ENCODE measurements around the gene TCF15. TPM values are rescaled to one million over a fixed set of nuclear protein-coding genes. Genes with fewer than 3 reads are reported as not detected.

The TCF15 gene
- total and polyA plus RNA-seq, 2 of the 4 experiments (the other 2 are of a cell fraction), result not detected

DNA sequence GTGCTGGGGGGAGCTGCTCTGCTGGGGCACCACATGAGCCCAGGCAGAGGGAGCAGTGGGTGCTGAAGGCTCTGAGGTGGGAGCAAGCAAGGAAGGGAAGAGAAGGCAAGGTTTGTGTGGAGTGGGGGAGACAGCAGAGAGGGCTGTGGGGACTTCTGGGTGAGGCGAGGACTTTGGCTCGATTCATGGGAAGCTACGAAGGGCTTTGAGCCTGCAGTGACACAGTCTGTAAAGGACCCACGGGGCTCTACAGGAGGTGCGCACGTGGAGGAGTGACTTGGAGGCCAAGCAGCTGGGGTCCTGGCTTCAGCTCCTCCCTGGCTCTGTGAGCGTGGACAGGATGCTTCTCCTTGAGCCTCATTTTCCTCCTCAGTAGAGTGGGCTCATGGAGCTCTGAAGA, 37.4 kb downstream of the TCF15 start:
- Histone ChIP-seq H4K5ac (ENCODE audit: low read depth, low read length) (no peak overlapping the region), H3K9me1 (ENCODE audit: insufficient read depth, low read length) (no peaks in the 10 kb centered on the region), H3K36me3 (ENCODE audit: control insufficient read depth, insufficient read depth, low read length) (no peaks in the 10 kb centered on the region), H2AFZ (replicated peaks; ENCODE audit: low read length, poor library complexity) (no peak overlapping the region), H2BK120ac (ENCODE audit: low read depth, low read length) (no peak overlapping the region), H2AK9ac (replicated peaks; ENCODE audit: low read depth, low read length, poor library complexity) (no peak overlapping the region), H4K8ac (ENCODE audit: low read depth in 2 of 2, low read length in 2 of 2) (no peak overlapping the region), H3K79me1 (ENCODE audit: low read depth in 1 of 2, low read length in 2 of 2) (no peaks in the 10 kb centered on the region), H2BK15ac (ENCODE audit: low read depth, low read length) (no peak overlapping the region), H3K18ac (ENCODE audit: low read depth, low read length) (no peak overlapping the region), H3K4me2 (ENCODE audit: low read depth, low read length) (no peak overlapping the region), H2AK5ac (ENCODE audit: low read depth, low read length) (no peak overlapping the region), H4K91ac (ENCODE audit: insufficient read depth, low read depth, low read length) (no peak overlapping the region), H3K14ac (replicated peaks; ENCODE audit: low read depth, low read length) (no peak overlapping the region), H3K56ac (ENCODE audit: extremely low read depth, insufficient read depth, low read length) (no peak overlapping the region), H2BK20ac (ENCODE audit: low read depth, low read length) (no peak overlapping the region), H3K9me3 (ENCODE audit: control insufficient read depth, insufficient read depth, low read length) (no peaks in the 10 kb centered on the region), H2BK5ac (ENCODE audit: low read depth, low read length, poor library complexity, severe bottlenecking) (no peak overlapping the region), H3K27ac (ENCODE audit: insufficient read depth, low read length) (no peak overlapping the region), H3K4me1 (ENCODE audit: control insufficient read depth, insufficient read depth, low read length) (no peaks in the 10 kb centered on the region), H3K27me3 (ENCODE audit: control insufficient read depth, insufficient read depth, low read length) (peaks cover 46% of the 10 kb centered on the region), H3K9ac (ENCODE audit: low read depth, low read length) (no peak overlapping the region), H4K20me1 (ENCODE audit: insufficient read depth, low read length) (no peaks in the 10 kb centered on the region), H3K4me3 (ENCODE audit: insufficient read depth, low read depth, low read length) (no peak overlapping the region), H3K4ac (ENCODE audit: low read depth, low read length) (no peak overlapping the region), H3K23ac (ENCODE audit: low read depth, low read length) (no peak overlapping the region)
- in situ Hi-C loops (cut with MboI; ENCODE audit: low sequenced_read_pairs), result no loop called here
- dilution Hi-C loops (cut with HindIII; ENCODE audit: low sequenced_read_pairs, unreplicated experiment), result no loop called here
- intact Hi-C loops (cut with micrococcal nuclease), result no loop called here
- DNase-seq (no peak), ATAC-seq (ENCODE audit: low read depth) (no peak)
- TF ChIP-seq CHD1 (IDR thresholded peaks at IDR 0.05; ENCODE audit: low read depth, low read length) (no peak), BHLHE40 (IDR thresholded peaks at IDR 0.05; ENCODE audit: low read depth, low read length) (no peak), ELK1 (IDR thresholded peaks at IDR 0.05; ENCODE audit: borderline replicate concordance, low read depth, low read length) (no peak), USF2 (IDR thresholded peaks at IDR 0.05; ENCODE audit: low read depth, low read length) (no peak), RFX5 (IDR thresholded peaks at IDR 0.05; ENCODE audit: low read depth, low read length) (no peak), NFE2L2 (IDR thresholded peaks at IDR 0.05; ENCODE audit: low read depth, low read length) (no peak), SMC3 (IDR thresholded peaks at IDR 0.05; ENCODE audit: low read depth, low read length) (no peak), MAFK (IDR thresholded peaks at IDR 0.05; ENCODE audit: low read depth, low read length) (no peak)
- ChIA-PET POLR2A (ENCODE audit: unreplicated experiment) (no interaction called here), CTCF (interaction anchor here (1.5 kb wide), 1 partner anchor 9 kb away, joined by 3 read pairs; no protein-coding TSS in a partner anchor)
- WGBS, 2 experiments (ENCODE audit: extremely low coverage in 2 of 2, insufficient read length in 1 of 2), result 22% methylated on average over 3 of the region's 7 CpGs; no CpG with 5 or more reads in 1 of the 2 experiments
- no TSS peak for BruUV-seq (replicated peaks)

All from IMR-90 (cell line).